Middle frontal gyrus (tissue), 1 donor: ENCODE results near the gene GGCX.
"Not testable (repeated sequence)": the region's sequence is repeated elsewhere in the genome, so short reads cannot be mapped to it uniquely, and the experiment has no call there.

Source experiments
- DNase-seq: peaks from one replicate; pipeline ENCODE4 v3.0.0-alpha.2; 2015; ENCODE audit warnings: low spot score; ENCODE audit errors: extremely low spot score

GGCX gene

DNA sequence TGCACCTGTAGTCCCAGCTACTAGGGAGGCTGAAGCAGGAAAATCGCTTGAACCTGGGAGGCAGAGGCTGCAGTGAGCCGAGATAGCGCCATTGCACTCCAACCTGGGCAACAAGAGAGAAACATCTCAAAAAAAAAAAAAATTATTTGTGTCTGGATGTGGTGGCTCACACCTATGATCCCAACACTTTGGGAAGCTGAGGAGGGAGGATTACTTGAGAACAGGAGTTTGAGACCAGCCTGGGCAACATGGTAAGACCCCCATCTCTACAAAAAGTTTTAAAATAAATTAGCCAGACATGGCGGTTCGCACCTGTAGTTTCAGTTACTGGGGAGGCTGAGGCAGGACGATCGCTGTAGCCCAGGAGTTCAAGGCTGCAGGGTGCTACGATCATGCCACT lies 14.4 kb upstream of the GGCX start:
- DNase-seq, result no peak

DNA sequence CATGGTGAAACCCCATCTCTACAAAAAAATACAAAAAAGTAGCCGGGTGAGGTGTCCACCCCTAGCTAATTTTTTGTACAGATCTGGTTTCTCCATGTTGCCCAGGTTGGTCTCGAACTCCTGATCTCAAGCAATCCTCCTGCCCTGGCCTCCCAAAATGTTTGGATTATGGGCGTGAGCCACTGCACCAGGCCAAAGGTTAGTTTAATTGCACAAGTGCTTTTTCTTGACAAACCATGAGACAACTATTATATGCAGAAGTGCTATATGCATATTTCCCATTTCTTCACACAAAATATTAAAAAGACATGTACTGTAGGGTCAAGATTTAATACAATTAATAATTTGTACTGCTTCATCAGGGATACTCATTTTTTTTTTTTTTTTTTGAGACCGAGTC lies 5.0 kb upstream of the GGCX start:
- DNase-seq, result no peak

DNA sequence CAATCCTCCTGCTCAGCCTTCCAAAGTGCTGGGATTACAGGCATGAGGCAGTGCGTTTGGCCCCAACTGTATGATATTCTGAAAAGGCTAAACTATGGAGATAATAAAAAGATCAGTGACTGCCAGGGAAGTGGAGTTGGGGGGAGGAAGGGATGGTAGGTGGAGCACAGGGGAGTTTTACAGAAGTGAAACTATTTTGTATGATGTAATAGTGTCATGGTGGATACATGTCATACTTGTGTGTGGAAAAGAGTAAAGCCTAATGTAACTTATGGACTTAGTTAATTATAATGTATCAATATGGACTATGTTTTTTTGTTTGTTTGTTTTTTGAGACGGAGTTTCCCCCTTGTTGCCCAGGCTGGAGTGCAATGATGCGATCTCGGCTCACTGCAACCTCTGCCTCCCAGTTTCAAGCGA lies 2.9 kb upstream of the GGCX start:
- DNase-seq, result no peak

DNA sequence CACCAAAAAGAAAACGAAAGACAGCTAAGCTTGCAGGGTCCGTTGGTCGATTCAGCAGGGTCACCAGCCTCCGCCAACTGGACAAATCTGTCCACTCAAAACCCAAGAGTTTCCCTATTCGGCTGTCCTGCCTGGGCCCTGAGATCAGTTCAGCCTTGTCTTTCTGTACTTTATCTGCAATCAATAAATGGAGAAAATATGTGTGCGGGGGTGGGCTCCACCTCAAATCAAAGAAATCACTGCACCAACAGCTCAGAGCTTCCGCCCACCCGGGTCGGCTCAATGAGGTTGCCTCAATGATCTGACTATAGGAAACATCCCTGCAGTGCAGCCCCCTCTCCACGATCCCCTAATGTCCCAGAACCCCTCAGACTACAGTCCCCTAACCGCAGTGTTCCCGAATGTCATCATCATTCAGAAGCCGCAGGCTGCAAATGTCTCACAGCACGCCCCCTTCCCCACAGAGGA lies 447 bp downstream of the GGCX start:
- no peak for DNase-seq

DNA sequence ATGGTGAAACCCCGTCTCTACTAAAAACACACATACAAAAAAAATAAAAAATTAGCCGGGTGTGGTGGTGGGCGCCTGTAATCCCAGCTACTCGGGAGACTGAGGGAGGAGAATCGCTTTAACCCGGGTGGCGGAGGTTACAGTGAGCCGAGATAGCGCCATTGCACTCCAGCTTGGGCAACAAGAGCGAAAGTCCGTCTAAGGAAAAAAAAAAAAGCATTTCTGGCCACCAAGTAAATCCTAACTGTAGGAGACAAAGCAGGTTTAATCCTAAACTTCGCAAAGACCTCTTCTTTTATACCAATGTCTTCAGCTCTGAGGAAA lies 928 bp downstream of the GGCX start:
- not testable (repeated sequence) for DNase-seq

DNA sequence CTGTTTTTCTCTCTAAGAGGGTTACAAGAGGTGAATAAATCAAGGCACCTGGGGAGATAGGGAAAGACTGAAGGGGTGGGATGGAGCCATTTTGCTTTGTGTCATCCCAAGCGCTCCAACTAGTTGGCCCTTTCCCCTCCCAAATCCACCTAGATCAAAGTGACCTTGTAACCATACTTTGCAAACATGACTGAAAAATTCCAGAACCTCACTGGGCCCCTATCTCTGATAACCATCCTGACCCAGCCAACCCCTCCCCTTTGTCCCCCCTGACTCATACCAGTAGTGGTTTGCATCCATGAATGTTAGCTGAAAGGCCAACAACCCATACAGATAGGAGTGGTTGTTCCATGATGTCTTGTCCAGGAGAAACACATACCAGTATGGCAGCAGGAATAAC lies 3.1 kb downstream of the GGCX start:
- DNase-seq, result no peak

DNA sequence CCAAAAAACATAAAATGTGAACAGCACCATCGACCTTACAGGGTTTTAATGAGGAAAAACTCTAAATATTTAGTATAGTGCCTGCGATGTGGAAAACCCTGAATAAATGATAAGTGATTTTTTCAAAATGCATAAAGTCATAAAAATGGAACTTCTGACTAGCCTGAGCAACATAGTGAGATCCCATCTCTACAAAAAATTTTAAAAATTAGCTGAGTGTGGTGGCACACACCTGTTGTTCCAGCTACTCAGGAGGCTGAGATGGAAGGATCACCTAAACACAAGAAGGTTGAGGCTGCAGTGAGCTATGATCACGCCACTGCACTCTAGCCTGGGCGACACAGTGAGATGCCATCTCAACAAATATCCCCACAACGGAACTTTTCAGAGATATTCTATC lies 4.2 kb downstream of the GGCX start:
- DNase-seq, result no peak

DNA sequence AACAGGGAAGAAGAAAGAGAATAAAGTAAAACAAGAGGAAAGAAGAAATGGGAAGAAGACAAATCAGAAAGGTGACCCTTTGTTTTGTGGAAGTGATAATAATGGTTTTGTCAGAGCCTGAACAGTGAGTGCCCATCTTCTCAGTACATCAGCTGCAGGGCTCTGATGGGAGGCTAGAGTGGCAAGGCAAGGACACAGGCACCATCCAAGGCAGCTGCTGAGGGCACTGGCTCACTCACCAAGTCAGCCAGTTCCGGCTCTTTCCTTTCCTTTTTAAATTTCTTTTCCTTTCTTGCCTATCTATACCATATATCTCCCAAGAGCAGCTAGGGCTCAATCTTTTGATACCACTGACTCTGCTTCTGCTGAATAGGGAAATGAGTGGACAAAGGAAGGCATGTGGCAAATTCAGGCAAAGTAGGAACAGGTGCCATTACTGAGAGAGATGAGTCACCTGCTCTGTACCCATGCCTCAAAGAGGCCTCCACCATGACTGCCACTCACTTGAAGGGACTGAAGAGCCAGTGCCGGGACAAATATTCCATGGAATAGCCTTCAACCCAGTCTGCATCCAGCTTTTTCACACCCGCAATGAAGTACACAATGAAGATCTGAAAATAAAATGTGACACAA lies 6.2 kb downstream of the GGCX start:
- no peak for DNase-seq

DNA sequence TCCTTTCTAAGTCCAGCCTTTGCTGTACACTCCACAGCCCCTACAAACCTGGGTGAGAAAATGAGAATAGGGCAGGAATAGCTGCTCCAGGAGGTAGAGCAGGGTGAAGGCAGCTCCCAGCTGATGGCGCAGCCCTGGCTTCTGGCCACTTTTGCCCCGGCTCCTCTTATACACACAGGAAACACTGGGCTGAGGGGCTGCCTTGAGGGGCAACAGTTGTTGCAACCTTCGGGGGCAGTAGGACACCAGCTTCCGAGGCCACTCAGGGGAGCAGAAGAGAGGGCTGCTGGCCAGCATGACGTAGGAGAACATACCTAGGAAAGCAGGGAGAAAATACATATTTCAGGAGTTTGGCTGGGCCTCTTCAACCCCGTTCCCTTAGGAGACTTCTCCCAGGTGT lies 8.1 kb downstream of the GGCX start:
- no peak for DNase-seq

DNA sequence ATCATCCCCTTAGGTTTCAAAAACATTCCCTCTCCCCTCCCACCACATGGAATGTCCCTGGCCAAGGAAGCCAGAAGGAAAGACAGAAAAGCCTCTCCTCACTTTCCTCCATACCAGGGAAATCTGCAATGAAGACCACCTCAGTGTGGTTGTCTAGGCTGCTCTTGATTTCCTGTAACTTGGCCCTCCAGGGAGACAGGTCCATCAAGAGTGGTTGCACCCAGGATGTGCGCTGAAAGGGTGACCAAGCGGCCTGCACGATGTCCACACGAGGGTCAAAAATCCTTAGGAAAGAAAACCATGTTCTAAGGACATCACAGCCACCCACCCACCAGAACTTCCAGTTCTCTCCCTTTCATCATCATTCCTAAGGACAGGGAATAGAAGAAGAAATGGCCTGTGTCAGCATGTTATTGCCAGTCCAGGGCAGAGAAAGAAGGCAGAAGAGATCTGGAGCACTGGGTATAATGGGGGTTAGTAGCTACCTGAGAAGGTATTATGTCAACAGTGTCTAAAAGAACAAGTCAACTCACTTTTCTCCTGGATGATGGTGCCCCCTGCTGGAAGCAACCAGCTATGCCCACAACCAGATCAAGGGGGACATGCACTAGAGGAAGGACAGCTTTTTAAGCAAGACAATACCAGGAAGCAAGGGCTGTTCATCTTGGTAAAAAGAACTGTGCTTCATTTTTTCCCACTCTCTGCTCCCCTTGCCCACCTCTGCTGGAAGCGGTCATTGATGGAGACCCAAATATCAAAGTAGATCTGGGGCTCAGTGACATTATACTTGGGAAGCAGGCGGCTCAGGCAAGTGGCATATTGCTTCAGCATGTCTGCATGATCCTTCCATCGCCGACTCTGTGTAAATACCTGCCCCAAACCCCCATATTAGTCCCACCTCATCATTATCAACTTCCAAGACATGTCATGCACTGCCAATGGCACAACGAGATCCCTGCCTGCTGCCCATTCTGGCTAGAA lies 9.3 kb downstream of the GGCX start:
- peak; percentile 66 for DNase-seq

DNA sequence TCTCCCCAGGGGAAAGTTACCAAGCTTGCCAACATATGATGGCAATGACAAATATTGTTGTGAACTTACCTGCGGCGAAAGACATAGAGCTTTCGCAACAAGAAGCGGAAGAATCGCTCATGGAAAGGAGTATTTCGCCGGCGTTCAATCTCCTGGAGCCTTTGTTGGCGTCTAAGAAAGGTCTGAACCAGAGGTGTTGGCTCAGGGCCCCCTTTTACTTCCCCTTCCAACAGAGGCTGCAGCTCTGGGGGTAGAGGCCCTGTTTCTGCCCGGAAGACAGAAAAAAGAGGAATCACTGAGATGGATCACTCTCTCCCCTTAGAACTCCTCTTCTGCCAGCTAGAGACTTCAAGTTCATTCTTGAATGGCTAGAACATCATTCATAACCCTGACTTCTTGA lies 10.8 kb downstream of the GGCX start:
- no peak for DNase-seq

DNA sequence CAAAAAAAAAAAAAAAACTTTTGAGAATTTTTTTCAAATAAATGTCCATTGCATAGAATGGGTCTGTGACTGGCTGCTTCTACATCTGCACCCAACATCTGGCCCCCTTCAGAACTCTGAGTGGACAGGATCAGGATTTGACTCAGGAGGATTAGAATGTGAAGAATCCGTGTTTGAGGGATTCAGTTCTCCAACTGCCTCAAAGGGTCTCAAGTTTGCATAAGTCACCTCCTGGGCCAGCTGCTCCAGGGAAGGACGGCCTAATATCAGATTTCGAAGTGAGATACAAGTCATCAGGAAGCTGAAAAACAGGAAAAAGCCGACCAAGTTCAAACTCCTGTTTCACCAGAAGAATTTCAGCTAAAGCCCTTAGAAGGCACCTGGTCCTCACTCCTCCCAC lies 11.5 kb downstream of the GGCX start:
- no peak for DNase-seq

DNA sequence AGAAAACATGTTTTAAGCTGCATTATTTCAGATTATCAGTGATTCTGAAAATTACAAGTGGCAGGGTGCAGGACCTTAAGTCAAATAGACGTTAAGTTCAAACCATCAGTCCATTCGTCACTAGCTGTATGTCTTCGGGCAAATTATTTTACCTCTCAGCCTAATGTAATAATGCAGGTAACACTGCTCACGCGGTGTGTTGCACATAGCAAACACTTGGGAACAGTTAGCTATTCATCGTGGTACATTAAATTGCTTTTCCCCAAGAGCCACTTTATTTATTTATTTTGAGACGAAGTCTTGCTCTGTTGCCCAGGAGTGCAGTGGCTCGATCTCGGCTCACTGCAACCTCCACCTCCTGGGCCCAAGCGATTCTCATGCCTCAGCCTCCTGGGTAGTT lies 12.2 kb downstream of the GGCX start:
- DNase-seq, result no peak

DNA sequence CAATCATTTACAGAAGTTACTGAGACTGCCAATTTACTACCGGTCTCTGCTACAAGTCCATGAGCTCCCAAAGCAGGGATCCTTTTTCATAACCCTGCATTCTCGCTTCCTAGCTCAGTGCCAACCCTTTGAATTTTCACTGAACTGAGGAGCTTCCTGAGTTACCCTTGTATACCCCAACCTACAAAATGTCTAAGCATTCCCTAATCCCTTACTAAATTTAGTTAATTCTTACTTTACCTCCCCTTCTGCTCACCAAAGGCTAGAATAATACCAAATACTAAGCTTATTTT lies 12.7 kb downstream of the GGCX start:
- DNase-seq, result no peak

DNA sequence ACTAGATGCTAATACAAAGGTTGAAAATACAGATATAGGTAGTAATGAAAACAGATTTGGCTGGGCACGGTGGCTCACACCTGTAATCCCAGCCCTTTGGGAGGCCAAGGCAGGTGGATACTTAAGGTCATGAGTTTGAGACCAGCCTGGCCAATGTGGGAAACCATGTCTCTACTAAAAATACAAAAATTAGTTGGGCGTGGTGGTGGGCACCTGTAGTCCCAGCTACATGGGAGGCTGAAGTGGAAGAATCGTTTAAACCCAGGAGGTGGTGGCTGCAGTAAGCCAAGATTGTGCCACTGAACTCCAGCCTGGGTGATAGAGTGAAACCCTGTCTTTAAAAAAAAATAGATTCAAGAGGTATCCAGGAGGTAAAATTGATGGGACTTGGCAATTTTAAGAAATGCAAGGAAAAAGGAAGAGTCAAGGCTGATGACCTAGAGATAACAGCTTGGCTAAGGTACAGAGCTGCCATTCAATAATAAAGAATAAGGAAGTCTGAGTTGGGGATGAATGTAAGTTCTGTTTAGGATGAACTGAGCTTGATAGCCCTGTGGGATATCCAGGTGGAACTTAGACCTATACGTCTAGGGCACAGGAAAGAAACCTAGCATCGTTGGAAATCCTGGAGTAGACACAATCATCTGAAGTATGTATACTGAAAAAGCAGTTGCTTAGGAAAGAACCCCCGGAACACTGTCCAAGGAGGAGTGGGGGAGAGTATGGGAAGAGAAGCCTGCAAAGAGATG lies 13.3 kb downstream of the GGCX start:
- DNase-seq, result no peak

DNA sequence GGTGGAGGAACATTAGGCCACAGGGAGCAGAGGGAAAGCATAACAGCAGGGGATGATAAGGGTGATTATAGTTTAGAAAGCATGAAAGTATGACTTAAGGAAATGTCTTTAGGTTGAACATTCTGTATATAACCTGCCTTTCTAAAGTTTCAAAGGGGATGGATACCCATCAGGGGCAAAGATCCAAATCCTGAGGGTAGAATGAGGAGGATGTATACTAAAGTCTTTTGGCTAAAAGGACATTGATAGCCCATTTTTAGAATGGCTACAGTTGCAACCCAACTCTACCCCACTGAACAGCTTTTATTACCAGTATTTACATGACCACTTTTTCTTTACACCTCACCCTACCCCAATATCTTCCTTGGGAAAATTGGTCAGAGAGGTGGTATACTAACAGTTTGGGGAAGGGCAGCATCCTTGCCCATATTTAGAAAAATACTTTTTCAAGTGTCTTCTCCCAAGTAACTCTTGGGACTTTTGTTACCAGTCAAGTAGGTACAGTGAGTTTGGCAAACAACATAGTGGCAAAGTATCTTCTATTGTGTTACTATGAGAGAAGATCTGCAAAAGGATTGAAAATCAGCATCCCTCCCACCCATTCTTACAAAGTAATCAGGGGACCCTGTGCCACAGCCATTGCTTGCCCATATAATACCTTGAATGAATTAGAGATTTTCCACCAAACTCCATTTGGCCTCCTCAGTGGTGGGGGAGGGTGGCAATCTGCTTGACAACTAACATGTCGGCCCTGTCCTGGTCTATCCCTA lies 14.0 kb downstream of the GGCX start:
- DNase-seq, result no peak

DNA sequence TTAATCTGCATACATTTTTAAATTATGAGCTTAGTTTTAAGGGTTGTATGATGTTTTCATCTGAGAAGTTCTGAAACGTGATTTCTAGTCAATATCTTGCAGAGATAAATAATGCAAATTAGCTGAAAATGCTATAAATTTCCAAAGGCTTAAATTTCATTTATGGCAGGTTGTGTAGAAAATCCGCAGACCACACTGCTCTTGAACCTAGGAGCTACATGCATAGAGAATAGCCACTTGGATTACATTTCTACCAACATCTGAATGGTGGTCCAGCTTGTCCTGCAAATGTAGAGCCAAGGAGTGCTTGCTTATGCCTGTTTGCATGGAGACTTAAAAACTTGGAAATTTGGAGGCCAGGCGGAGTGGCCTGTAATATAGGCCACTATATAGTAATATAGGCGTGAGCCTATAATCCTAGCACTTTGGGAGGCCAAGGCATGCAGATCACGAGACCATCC lies 15.5 kb downstream of the GGCX start:
- no peak for DNase-seq

DNA sequence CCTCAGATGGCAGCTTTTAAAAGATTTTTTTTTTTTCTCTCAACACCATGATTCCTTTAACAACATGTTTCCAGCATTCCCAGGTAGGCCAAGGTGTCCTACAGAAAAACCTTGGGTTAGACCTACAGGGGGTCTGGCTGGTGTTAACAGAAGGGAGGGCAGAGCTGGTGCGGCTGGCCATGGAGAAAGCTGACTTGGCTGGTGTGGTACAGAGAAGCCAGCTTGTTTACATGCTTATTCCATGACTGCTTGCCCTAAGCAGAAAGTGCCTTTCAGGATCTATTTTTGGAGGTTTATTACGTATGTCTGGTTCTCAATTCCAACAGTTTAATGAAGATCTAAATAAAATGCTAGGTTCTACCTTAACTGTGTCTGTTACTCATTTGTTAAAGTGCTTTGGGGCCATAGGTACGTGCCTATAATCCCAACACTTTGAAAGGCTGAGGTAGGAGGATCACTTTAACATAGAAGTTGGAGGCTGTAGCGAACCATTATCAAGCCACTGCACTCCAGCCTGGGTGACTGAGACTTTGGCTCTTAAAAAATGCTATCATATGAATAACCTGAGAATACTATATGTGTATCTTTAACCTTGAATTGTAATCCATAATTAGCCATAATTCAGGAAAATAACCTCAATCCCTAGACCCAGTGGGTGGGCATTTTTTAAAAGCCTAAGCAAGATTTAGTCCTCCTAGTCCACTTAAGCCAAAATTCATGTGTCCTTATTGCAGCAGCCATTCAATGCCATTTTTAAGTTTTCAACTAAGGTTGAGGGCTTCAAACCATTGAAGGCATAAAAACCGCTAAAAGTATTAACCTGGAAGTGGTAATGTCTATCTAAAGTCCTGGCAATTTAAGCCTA lies 16.1 kb downstream of the GGCX start:
- not testable (repeated sequence) for DNase-seq

DNA sequence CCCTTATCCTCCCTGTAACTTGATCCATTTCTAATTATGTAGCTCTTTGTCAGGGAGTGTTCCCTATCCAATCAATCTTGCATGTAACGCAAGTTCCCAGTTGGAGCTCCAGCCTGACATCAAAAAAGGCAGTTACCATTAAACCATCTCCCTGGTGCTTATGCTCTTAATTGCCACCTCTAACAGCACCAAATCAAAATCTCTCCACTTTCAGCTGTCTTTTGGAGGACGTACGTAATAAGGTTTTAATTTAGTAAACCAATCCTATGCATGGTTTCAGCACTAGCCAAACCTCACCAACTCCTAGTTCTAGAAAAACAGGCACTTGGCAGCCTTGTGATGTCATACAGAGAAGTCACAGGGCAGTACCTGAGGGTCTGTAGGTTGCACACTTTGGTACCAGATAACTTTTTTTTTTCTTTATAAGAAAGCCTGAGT lies 17.0 kb downstream of the GGCX start:
- not testable (repeated sequence) for DNase-seq

DNA sequence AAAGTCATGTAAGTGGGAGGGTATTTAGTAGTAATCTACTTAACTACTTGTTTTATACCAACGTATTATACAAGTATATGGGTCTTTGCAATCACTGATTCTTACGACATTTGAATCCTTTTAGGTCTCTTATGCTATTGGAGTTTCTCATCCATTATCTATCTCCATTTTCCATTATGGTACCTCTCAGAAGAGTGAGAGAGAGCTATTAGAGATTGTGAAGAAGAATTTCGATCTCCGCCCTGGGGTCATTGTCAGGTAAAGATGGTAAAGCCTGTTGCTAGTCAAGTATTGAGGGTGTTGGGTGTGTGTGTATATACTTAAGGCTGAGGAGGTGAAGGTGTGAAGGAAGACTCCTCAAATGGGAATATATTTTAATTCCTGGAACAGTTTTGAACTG lies 18.5 kb downstream of the GGCX start:
- no peak for DNase-seq
